HG02642 (cell line): ENCODE data around the gene CHST5.
A peak's percentile ranks its signal among the peaks of the same experiment; 100 is the strongest.
"Not testable (repeated sequence)": the region's sequence is repeated elsewhere in the genome, so short reads cannot be mapped to it uniquely, and the experiment has no call there.

Experiments
- ATAC-seq: cut with Tn5 transposase; IDR thresholded peaks from one replicate; pipeline ENCODE4 v1.9.1; 2021; ENCODE audit warnings: mild to moderate bottlenecking; ENCODE audit not compliant: unreplicated experiment, poor library complexity

Gene CHST5

GRCh38 chr16:75516189-75516966 lies 19.5 kb downstream of the CHST5 start:
- ATAC-seq = peak; percentile 37

GRCh38 chr16:75514296-75514695 lies 21.6 kb downstream of the CHST5 start:
- ATAC-seq = no peak

GRCh38 chr16:75506574-75506973 lies 29.3 kb downstream of the CHST5 start:
- no peak for ATAC-seq

- ATAC-seq = no peak
Measured at GRCh38 chr16:75506107-75506506, 29.8 kb downstream of the CHST5 start.

- no peak for ATAC-seq
Measured at GRCh38 chr16:75503801-75504200, 32.1 kb downstream of the CHST5 start.

GRCh38 chr16:75502916-75503605 lies 32.8 kb downstream of the CHST5 start:
- no peak for ATAC-seq

GRCh38 chr16:75501820-75502219 lies 34.1 kb downstream of the CHST5 start:
- not testable (repeated sequence) for ATAC-seq

GRCh38 chr16:75501359-75501758 lies 34.5 kb downstream of the CHST5 start:
- no peak for ATAC-seq

- ATAC-seq = not testable (repeated sequence)
Measured at GRCh38 chr16:75498605-75499322, 37.1 kb downstream of the CHST5 start.

GRCh38 chr16:75497558-75497957 lies 38.4 kb downstream of the CHST5 start:
- no peak for ATAC-seq

- ATAC-seq = peak; percentile 85
Measured at GRCh38 chr16:75495076-75495674, 40.7 kb downstream of the CHST5 start, which contains the start of gene CHST6. CHST6 (minus strand) TSS chr16:75495441; CDS start chr16:75479828, 15,613 bp downstream.

GRCh38 chr16:75494661-75495075 lies 41.2 kb downstream of the CHST5 start:
- ATAC-seq = no peak

- no peak for ATAC-seq
Measured at GRCh38 chr16:75494184-75494583, 41.7 kb downstream of the CHST5 start.

- ATAC-seq = no peak
Measured at GRCh38 chr16:75491876-75492275, 44.0 kb downstream of the CHST5 start.

- ATAC-seq = no peak
Measured at GRCh38 chr16:75488322-75488721, 47.6 kb downstream of the CHST5 start.

- peak; percentile 64 for ATAC-seq
Measured at GRCh38 chr16:75486676-75487313, 49.1 kb downstream of the CHST5 start.

GRCh38 chr16:75486014-75486675 lies 49.8 kb downstream of the CHST5 start:
- no peak for ATAC-seq

- peak; percentile 53 for ATAC-seq
Measured at GRCh38 chr16:75485230-75486013, 50.5 kb downstream of the CHST5 start.

GRCh38 chr16:75483222-75483621 lies 52.7 kb downstream of the CHST5 start:
- ATAC-seq = no peak
